ENCODE results near the gene B4GALT5. TPM values are rescaled to one million over a fixed set of nuclear protein-coding genes. Genes with fewer than 3 reads are reported as not detected.

Gene B4GALT5
- total RNA-seq, 1 donor from 2014 or later: 115 TPM

- peak overlapping the region; percentile 97 for H3K27ac Mint-ChIP-seq (ENCODE audit: unreplicated experiment)
- peaks cover 2% of the 10 kb centered on the region for H3K27me3 Mint-ChIP-seq (ENCODE audit: unreplicated experiment)
- H3K4me1 Mint-ChIP-seq (ENCODE audit: unreplicated experiment): peaks cover 44% of the 10 kb centered on the region
- H3K4me3 Mint-ChIP-seq (ENCODE audit: unreplicated experiment): peak overlapping the region; percentile 82
- peaks cover 9% of the 10 kb centered on the region for H3K36me3 Mint-ChIP-seq (ENCODE audit: low read depth, unreplicated experiment)
- DNase-seq (ENCODE audit: low spot score): peak; percentile 23
- TF ChIP-seq CTCF (IDR thresholded peaks at IDR 0.05; ENCODE audit: unreplicated experiment): no peak
- no peaks in the 10 kb centered on the region for H3K9me3 Mint-ChIP-seq (ENCODE audit: unreplicated experiment)
Observed at GRCh38 chr20:49661560-49662329, 51.9 kb downstream of the B4GALT5 start.

GRCh38 chr20:49660912-49661311 is 52.8 kb downstream of the B4GALT5 start:
- no peak for DNase-seq (ENCODE audit: low spot score)
- H3K27me3 Mint-ChIP-seq (ENCODE audit: unreplicated experiment): peaks cover 7% of the 10 kb centered on the region
- no peak overlapping the region for H3K4me3 Mint-ChIP-seq (ENCODE audit: unreplicated experiment)
- H3K9me3 Mint-ChIP-seq (ENCODE audit: unreplicated experiment): no peaks in the 10 kb centered on the region
- peaks cover 17% of the 10 kb centered on the region for H3K36me3 Mint-ChIP-seq (ENCODE audit: low read depth, unreplicated experiment)
- TF ChIP-seq CTCF (IDR thresholded peaks at IDR 0.05; ENCODE audit: unreplicated experiment): no peak
- H3K27ac Mint-ChIP-seq (ENCODE audit: unreplicated experiment): no peak overlapping the region
- peaks cover 44% of the 10 kb centered on the region for H3K4me1 Mint-ChIP-seq (ENCODE audit: unreplicated experiment)

- Mint-ChIP-seq H3K27ac (ENCODE audit: unreplicated experiment) (no peak overlapping the region), H3K9me3 (ENCODE audit: unreplicated experiment) (no peaks in the 10 kb centered on the region), H3K4me1 (ENCODE audit: unreplicated experiment) (peaks cover 36% of the 10 kb centered on the region), H3K27me3 (ENCODE audit: unreplicated experiment) (peaks cover 9% of the 10 kb centered on the region), H3K4me3 (ENCODE audit: unreplicated experiment) (no peak overlapping the region), H3K36me3 (ENCODE audit: low read depth, unreplicated experiment) (peaks cover 28% of the 10 kb centered on the region)
- DNase-seq (ENCODE audit: low spot score): no peak
- TF ChIP-seq CTCF (IDR thresholded peaks at IDR 0.05; ENCODE audit: unreplicated experiment): no peak
Observed at GRCh38 chr20:49659056-49659455, 54.6 kb downstream of the B4GALT5 start.

GRCh38 chr20:49658508-49658907 is 55.2 kb downstream of the B4GALT5 start:
- no peak for DNase-seq (ENCODE audit: low spot score)
- H3K4me3 Mint-ChIP-seq (ENCODE audit: unreplicated experiment): no peak overlapping the region
- H3K27ac Mint-ChIP-seq (ENCODE audit: unreplicated experiment): no peak overlapping the region
- peaks cover 34% of the 10 kb centered on the region for H3K36me3 Mint-ChIP-seq (ENCODE audit: low read depth, unreplicated experiment)
- no peak for TF ChIP-seq CTCF (IDR thresholded peaks at IDR 0.05; ENCODE audit: unreplicated experiment)
- peaks cover 40% of the 10 kb centered on the region for H3K4me1 Mint-ChIP-seq (ENCODE audit: unreplicated experiment)
- H3K27me3 Mint-ChIP-seq (ENCODE audit: unreplicated experiment): peaks cover 9% of the 10 kb centered on the region
- H3K9me3 Mint-ChIP-seq (ENCODE audit: unreplicated experiment): no peaks in the 10 kb centered on the region

GRCh38 chr20:49657118-49657901 is 56.4 kb downstream of the B4GALT5 start:
- TF ChIP-seq CTCF (IDR thresholded peaks at IDR 0.05; ENCODE audit: unreplicated experiment): no peak
- no peak overlapping the region for H3K27ac Mint-ChIP-seq (ENCODE audit: unreplicated experiment)
- no peak for DNase-seq (ENCODE audit: low spot score)
- peaks cover 41% of the 10 kb centered on the region for H3K36me3 Mint-ChIP-seq (ENCODE audit: low read depth, unreplicated experiment)
- peaks cover 9% of the 10 kb centered on the region for H3K27me3 Mint-ChIP-seq (ENCODE audit: unreplicated experiment)
- no peak overlapping the region for H3K4me3 Mint-ChIP-seq (ENCODE audit: unreplicated experiment)
- H3K9me3 Mint-ChIP-seq (ENCODE audit: unreplicated experiment): no peaks in the 10 kb centered on the region
- peaks cover 29% of the 10 kb centered on the region for H3K4me1 Mint-ChIP-seq (ENCODE audit: unreplicated experiment)
